HG03139 (cell line): ENCODE data around the gene PCGF5.
"Not testable (repeated sequence)": the region's sequence is repeated elsewhere in the genome, so short reads cannot be mapped to it uniquely, and the experiment has no call there.

Experiments
- ATAC-seq: cut with Tn5 transposase; IDR thresholded peaks from one replicate; pipeline ENCODE4 v1.9.1; 2021; ENCODE audit not compliant: unreplicated experiment

The PCGF5 gene

DNA sequence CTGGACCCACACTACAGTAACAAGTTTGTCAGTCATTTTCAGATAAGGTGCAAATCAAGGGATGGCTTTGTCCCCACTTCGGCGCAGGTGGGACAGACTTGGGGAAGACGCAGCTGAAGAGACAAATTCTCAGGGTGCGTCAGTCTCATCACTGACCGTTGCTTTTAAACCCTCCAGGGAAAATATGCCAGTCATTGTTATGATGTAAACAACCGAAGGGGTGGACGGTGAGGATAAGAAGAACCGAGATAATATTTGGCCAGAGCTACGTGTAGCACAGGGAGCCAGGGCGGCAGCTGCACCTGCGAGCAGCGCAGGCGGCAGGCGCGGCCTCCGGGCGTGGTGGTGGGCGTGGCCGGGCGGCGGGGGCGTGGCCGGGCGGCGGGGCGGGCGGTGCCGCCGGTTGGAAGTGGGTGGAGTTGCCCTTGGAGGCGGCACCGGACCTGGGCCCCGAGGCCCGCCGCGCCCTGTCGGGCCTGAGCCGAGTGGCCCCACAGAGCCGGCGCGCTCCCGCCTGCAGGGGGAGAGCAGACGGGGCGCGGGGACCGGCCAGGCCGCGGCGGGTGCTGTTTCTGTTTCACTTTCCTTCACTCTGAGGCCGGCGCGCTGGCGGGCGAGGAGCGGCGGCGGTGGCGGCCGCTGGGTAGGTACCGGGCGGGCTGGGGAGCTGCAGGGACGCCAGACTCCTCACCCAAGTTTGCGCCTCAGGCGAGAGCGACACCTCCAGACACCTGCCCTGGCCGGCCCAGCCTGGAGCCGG is at the start of gene PCGF5:
TSS of gene PCGF5 (plus strand) at position 470 of the 760 bp plus-strand sequence. CDS start 2,209 bp downstream, outside the sequence.
- ATAC-seq = peak; percentile 95

DNA sequence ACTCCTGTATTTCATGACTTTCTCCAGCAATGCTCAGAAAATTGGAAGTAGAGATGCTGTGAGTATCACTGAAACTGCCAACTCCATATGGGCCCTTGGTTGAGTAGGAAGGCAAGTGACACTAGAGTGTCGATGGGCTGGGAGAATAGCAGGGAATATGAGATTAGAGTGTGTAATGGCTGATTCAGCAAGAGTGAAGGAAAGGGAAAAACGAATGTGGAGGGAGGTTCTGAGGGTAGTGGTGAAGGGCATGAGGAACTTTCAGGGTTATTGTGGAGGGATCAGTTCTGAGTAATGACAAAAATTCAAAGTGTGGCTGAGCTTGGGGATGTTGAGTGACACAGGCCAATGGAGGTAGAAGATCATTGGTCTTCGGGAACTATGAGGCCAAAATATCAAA is 49.0 kb upstream of the PCGF5 start:
- no peak for ATAC-seq

DNA sequence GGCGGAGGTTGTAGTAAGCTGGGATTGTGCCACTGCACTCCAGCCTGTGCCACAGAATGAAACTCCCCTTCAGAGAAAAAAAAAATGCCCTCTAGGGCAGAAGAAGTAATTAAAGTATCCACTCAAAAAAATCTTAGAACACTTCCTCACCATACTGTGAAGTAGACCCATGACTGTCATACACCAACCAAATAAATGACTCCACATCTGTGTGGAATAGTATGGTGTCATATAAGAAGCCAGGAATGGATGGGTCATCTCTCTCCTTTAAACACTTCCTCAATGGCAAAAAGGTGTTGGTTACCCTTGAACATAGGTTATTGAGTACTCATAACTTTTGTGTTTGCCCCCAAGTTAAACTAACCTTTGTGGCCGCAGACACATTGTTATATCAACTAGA is 48.1 kb upstream of the PCGF5 start:
- ATAC-seq = no peak

DNA sequence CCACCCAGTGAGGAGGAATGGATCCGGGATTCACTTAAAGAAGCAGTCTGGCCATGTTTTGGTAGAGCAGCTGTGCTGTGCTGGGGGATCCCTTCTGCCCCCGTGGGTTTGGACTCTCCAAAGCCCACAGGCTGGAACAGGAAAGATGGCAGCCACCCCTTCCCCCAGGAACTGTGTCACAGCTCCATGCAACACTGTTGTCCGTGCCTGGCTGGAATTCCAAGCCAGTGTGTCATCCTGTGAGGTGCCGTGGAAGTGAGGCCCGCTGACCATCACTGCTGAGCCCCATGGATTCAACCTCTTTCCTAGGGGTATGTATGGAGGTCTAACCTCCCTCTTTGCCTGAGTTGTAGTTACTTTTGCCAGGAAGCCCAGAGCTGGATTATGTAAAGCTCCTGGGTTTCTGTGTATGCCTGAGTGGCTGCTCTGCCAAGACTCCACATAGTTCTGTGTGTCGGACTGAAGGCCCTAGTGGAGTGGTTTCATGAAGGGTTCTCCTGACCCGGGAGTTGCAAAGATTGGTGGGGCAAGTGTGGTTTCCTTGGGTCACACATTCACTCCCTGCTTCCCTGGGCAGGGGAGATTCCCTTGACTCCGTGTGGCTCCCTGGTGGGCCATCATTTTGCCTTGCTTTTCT is 35.1 kb upstream of the PCGF5 start:
- ATAC-seq = no peak

DNA sequence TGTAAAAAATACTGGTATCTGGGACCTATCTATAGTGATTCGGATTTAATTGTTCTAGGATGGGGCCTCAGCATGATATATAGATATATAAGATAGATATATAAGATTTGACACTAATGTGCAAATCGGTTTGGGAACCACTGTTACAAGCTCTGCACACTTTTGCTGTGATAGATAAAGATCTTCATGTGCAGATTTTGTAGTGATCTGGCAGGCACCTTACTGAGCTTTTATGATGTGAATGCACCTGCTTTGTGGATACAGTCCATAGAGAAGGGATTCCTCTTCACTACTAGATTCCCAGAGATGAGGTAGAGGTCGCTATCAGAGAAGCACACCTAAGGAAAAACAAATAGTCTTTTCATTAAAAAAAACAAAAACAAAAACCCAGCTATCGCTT is 33.3 kb upstream of the PCGF5 start:
- no peak for ATAC-seq

DNA sequence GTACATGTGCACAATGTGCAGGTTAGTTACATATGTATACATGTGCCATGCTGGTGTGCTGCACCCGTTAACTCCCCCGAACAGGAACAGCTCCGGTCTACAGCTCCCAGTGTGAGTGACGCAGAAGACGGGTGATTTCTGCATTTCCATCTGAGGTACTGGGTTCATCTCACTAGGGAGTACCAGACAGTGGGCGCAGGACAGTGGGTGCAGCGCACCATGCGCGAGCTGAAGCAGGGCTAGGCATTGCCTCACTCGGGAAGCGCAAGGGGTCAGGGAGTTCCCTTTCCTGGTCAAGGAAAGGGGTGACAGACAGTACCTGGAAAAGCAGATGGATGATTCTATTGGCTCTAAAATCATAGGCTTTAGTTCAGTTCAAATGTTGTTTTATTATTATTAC is 32.5 kb upstream of the PCGF5 start:
- not testable (repeated sequence) for ATAC-seq

DNA sequence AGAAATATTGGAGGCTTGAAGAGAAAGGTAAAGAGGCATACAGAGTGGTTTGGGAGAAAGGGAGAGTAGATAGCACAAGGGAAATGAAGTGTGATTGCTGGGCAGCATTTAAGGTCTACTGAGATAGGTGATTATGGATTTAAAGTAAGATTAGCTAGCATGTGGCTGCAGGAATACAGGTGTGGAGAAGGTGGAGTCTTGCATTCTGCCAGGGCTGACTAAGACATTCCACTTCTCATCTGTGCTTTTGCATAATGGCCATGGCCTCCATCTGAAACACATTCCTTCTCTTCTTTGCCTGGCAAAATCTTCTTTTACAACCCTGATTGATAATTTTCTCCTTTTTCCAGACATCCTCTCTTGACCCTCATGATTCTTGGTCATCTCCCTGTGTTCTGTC is 31.6 kb upstream of the PCGF5 start:
- no peak for ATAC-seq

DNA sequence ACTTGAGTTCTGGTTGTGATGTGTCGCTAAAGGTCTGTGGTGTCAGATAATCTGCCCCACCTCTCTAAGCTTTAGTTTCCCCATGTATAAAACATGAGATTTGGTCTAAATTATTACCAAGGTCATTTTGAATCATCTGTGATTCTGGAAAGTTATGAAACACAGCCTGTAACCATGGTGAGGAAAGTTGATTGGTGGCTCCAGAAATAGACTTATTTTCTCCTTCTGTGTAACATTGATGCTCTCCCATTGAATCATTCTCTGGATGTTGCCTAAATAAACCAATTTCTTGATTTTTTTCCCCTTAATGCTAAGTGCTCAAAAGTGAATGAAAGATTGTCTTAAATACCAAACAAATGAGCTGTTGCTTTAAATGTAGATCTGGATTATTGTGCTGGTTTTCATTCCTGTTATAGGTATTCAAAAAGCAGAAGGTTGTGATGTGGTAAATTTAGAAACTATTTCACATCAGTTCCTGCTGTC is 30.0 kb upstream of the PCGF5 start:
- no peak for ATAC-seq

DNA sequence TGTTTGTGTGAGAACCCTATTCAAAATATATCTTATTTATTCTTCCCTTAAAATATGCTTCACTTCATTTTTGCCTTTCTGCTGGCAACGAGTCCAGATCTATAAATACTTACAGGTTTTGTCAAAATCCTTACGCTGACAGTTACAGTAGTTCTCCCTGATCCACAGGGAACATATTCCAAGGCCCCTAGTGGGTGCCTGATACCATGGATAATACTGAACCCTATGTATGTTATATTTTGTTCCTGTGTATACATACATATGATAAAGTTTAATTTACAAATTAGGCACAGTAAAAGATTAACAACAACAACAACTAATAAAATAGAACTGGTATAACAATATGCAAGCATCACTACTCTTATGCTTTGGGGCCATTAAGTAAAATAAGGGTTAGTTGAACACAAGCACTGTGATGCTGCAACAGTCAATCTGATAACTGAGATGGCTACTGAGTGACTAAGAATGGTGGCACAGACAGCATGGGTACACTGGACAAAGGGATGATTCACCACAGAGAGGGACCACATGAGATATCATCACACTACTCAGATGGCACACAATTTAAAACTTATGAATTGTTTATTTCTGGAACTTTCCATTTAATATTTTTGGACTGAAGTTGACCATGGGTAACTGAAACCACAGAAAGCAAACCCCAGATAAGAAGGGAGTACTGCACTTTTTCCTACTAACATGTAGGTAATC is 29.4 kb upstream of the PCGF5 start:
- no peak for ATAC-seq

DNA sequence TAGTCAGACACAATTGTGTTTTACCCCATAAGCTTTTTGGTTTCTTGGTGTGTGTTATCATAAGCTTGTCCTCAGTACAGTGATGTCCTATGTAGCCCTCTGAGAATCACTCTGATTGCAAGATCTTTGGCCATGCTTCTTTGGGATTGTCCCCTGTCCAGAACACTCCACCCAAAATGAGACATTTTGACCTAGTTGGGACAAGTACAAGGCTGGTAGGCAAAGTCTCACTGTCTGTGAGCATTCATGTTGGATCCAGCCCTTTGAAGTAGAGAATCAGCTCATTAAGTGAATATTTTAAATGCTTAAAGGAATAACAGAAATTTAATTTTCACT is 28.9 kb upstream of the PCGF5 start:
- no peak for ATAC-seq

DNA sequence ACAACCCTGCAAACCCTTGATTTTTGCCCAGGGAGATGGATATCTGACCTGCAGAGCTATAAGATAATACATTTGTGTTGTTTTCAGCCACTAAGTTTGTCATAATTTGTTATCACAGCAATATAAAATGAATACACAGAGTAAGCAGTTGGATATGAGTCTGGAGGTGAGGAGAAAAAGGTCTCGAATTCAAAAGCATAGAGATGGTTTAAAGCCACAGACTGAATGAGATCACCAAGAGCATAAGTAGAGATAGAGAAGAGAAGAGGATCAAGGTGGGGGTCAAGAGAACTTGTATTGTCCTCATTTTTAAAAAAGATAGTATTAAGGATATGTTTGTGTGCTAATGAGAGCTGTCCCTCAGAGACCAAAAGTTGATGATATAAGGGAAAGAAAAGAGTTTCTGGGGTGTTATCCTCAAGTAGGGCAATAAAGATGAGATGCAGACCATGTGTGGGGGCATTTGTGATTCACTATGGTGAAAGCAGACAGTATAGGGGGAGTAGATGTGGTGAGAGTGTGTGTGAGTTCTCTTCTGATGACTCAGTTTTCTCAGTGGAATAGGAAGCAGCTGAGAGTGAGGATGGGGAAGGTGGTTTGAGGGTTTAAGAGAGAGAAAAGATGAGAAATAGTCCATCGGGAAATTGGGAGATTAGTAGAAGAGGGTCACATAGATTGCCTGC is 25.8 kb upstream of the PCGF5 start:
- ATAC-seq = no peak

DNA sequence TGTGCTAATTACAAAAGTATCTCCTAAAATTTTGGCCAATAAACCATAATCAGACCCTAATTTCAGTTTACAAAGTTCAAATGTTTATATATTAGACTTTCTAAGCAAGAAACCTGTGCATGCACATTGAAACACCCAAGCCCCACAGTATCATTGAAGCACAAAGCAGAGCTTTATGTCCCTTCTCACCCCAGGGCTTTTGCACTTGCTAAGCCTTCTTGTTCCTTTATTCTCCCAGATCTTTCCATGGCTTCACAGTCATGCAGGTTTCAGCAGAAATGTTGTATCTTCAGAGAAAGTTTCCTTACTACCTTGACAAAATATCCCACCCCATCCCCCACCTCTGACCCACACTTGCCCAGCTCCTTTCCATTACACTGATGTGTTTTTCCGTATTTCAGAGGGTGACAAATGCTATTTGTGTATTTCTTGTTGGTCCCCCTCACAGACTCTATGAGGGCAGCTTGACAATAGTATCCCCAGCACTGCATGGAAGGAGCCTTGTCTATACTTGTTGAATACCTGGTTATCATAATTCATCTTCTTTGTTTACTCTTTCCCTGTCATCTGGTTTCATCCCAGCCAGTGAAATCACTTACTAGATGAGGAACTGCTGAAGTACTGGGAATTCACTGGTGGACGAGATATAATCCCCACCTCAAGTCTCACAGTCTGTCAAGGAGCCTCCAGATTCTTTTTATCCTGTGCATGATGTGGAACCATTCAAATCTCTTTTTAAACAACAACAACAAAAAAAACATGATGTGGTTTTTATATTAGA is 24.0 kb upstream of the PCGF5 start:
- ATAC-seq = no peak

DNA sequence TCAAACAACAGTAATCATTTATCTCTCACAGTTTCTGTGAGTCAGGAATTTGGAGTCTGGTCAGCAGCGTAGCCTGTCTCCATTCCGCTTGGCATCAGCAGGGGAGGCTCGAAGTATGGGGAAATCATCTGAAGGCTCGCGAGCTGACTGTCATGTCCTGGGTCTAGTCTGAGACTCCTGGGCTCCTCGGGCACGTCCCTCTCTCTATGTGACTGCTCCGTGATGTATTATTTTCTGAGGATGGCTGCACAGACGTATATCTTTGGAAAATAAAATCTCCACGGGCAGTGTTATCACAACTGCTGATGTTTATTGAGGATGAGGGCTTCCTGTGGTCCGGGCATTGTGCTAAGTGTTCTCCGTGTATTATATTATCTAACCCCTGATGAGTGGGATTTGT is 23.3 kb upstream of the PCGF5 start:
- no peak for ATAC-seq

DNA sequence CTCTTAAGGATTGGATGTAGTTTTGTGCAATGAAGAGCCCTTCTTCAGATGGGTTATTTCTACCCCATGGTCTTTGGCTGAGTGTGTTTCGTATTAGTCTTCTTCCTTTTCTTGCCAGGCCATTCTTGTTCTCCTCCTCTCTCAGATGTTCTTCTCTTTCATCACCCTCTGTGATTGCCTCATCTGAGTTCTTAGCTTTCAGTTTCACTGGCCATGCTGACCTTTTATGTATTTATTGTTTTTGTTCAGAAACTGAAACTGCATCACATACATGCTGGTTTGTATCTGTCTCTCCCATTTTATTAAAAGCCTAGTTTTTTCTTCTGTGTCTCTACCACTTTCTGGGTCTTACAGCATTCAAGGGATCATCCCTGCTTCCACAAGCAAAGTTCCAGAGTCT is 21.7 kb upstream of the PCGF5 start:
- peak; percentile 64 for ATAC-seq

DNA sequence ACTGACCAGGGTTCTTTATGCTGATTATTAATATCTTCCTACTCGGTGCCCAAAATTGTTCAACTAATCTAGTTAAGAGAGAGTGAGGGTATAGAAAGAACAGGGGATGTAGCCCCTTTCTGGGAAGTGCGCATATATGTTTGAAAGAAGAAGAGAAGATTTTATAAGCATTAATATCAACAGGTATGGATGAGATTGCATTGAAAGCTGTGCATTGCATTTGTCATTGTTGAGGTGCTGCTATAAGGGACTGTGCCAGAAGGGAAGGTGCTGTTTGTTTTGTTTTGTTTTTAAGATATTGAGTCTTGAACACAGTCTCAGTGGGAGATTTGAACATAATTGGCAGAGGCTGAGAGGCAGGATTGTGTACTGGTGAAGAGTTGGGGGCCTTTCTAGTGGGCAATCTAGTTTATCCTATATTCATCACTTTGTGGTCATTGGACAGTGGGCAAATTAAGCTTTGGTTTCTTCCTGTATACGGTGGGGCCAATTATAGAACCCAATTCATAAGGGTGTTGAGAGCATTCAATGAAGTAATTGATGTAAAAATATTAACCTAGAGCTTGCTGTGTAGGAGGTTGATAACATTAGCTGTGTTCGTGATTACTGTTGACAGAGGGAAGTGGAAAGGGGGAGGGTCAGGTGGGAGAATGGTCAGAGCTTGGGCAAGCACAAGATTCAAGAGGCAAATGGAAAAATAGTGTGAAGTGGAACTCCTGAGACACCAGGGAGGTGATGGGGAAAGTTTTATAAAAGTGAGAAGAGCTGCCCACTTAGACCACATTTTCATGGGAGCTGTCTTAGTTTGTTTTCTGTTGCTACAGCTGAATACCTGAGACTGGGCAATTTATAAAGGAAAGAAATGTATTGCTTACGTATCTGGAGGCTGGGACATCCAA is 19.9 kb upstream of the PCGF5 start:
- ATAC-seq = no peak

DNA sequence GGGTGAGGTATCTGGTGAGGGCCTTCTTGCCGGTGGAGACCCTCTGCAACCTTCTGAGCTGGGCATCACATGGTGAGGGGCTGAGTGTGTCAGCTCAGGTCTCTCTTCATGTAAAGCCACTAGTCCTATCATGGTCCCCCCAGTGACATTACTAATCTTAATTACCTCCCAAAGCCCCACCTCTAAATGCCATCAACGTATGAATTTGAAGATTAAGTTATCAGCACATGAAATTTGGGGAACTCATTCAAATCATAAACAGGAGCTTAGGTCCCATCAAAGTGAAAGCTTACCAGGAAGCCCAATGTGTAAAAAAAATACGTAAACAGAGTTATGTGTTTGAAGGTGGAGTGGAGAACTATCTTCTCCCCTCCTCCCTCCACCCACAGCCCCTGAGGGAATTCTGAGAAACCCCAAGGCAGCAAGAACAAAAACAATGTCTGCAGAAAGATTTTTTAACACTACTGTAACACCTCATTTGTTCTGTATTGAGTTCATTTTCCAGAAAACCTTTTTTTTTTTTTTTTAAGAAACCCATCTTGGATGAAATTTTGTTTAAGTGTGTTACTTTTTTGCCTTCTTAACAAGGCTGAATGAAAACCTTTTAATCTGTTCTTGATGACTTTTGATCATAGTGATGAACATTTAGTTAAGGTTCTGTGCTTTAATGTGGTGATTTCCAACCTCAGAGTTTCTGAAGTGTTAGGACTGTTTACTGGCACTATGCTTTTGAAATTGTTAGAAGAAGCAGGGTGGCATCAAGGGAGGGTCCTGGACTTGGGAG is 19.1 kb upstream of the PCGF5 start:
- no peak for ATAC-seq

DNA sequence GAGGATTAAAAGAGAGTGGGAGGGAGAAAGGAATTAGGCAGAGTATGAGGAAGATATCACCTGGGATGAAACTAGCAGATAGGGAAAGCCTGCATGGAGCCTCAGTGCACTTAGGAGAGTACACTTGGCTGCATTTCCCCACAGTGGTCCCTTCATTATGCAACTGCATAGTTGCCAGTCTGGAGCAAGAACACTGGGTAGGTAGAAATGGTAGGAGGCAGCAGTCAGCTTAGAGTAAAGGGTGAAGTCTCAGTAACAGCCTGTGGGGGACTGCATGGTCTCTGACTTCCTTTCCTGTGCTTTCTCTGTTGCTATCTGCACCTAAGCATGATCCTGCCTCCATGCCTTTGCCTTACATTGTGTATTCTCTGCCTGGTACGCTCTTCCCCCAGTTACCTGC is 14.0 kb upstream of the PCGF5 start:
- ATAC-seq = no peak

DNA sequence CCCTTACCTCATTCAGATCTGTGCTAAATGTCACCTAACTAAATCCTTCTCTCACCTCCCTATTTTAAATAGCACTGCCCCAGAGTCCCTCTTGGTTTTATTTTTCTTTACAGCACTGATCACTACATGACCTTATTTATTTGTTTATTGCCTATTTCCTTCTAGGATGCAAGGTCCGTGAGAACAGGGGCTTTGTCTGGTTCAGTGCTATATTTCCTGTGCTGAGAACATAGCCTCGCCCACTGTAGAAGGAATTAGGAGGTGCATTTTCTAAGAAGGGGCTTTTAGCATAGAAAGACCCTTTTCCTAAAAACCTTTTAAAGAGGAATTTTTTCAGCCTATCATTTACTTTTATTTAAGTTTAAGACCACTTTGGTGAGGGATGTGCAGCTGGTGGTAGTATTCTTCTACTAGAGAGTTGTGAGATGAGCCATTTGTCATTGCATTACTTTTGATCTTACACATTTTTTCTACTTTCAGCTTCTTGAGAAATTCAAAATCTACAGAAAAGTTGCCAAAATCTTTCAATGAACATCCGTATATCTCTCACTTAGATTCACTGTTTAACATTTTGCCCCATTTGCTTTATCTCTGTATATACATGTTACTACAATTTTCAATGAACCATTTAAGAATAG is 13.5 kb upstream of the PCGF5 start:
- no peak for ATAC-seq

DNA sequence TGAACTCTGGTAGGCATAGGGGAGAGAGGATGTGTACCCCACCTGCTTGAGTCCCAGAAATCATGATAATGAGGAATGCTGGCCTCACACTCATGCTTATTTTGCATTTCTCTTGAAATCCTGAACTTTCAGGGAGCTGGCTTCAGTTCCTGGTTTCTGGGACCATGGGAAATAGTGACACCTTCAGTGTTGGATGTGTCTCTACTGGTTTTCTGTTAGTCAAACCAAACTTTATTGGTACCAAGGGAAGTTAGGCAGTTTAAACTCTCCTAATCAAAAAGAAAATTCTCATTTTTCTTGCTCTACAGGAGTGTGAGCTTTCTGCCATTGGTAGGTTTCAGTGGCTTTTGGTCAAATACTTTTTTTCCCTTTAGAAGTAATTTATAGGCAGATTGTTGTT is 11.8 kb upstream of the PCGF5 start:
- no peak for ATAC-seq
